ENCODE data around the gene PCGF5.
"Not testable (repeated sequence)": the region's sequence is repeated elsewhere in the genome, so short reads cannot be mapped to it uniquely, and the experiment has no call there.

The PCGF5 gene

GRCh38 chr10:91220194-91220953 lies at the start of gene PCGF5:
PCGF5 (plus strand) TSS chr10:91220663; CDS start chr10:91222872, 2,209 bp downstream.
- DNase-seq, result peak; percentile 85

- no peak for DNase-seq
Observed at GRCh38 chr10:91171485-91171884, 49.0 kb upstream of the PCGF5 start.

- DNase-seq, result no peak
Observed at GRCh38 chr10:91172348-91172747, 48.1 kb upstream of the PCGF5 start.

- no peak for DNase-seq
Observed at GRCh38 chr10:91185239-91185875, 35.1 kb upstream of the PCGF5 start.

- no peak for DNase-seq
Observed at GRCh38 chr10:91187156-91187555, 33.3 kb upstream of the PCGF5 start.

- DNase-seq, result not testable (repeated sequence)
Observed at GRCh38 chr10:91188010-91188409, 32.5 kb upstream of the PCGF5 start.

- DNase-seq, result no peak
Observed at GRCh38 chr10:91188889-91189288, 31.6 kb upstream of the PCGF5 start.

GRCh38 chr10:91190388-91190870 lies 30.0 kb upstream of the PCGF5 start:
- DNase-seq, result no peak

GRCh38 chr10:91190876-91191583 lies 29.4 kb upstream of the PCGF5 start:
- no peak for DNase-seq

GRCh38 chr10:91191584-91191919 lies 28.9 kb upstream of the PCGF5 start:
- DNase-seq, result no peak

- no peak for DNase-seq
Observed at GRCh38 chr10:91194497-91195179, 25.8 kb upstream of the PCGF5 start.

- DNase-seq, result no peak
Observed at GRCh38 chr10:91196268-91197048, 24.0 kb upstream of the PCGF5 start.

- no peak for DNase-seq
Observed at GRCh38 chr10:91197127-91197526, 23.3 kb upstream of the PCGF5 start.

- no peak for DNase-seq
Observed at GRCh38 chr10:91198781-91199180, 21.7 kb upstream of the PCGF5 start.

- DNase-seq, result no peak
Observed at GRCh38 chr10:91200314-91201212, 19.9 kb upstream of the PCGF5 start.

- DNase-seq, result no peak
Observed at GRCh38 chr10:91201213-91201996, 19.1 kb upstream of the PCGF5 start.

- DNase-seq, result no peak
Observed at GRCh38 chr10:91206427-91206826, 14.0 kb upstream of the PCGF5 start.

- DNase-seq, result no peak
Observed at GRCh38 chr10:91206837-91207474, 13.5 kb upstream of the PCGF5 start.

- no peak for DNase-seq
Observed at GRCh38 chr10:91208642-91209041, 11.8 kb upstream of the PCGF5 start.

- DNase-seq, result peak; percentile 62
Observed at GRCh38 chr10:91210014-91210413, 10.4 kb upstream of the PCGF5 start.

Data from NCI-H1436 (cell line).